ENCODE data around the gene CCDC174. TPM values are rescaled to one million over a fixed set of nuclear protein-coding genes. Genes with fewer than 3 reads are reported as not detected.

The CCDC174 gene
- total and polyA plus RNA-seq, 2 donors (not counting 1 experiment from before 2014, with no cell fraction given): 9.9 to 47.1 TPM

GRCh38 chr3:14700891-14701290 is 49.3 kb downstream of the CCDC174 start:
- TF ChIP-seq CTCF (IDR thresholded peaks at IDR 0.05) (no peak), EZH2 (IDR thresholded peaks at IDR 0.05; ENCODE audit: borderline replicate concordance, insufficient read depth, low read depth, low read length, poor library complexity, severe bottlenecking) (no peak)
- Mint-ChIP-seq H3K27ac (no peak overlapping the region), H3K4me3 (no peak overlapping the region), H3K4me1 (no peaks in the 10 kb centered on the region), H3K9me3 (ENCODE audit: insufficient read depth) (no peaks in the 10 kb centered on the region), H3K27me3 (no peaks in the 10 kb centered on the region)
- WGBS (ENCODE audit: insufficient coverage): 91% methylated on average over 3 of the region's 3 CpGs
- no peaks in the 10 kb centered on the region for H4K20me1 ChIP-seq (ENCODE audit: control insufficient read depth, insufficient read depth, low read length, poor library complexity, severe bottlenecking)
- H3K27me3 ChIP-seq (replicated peaks in 1 of 4; ENCODE audit: control extremely low read depth in 1 of 4, control insufficient read depth in 3 of 4, insufficient read depth in 4 of 4, low read length in 3 of 4): no peaks in the 10 kb centered on the region
- POLR2A ChIA-PET: no interaction called here
- H3K4me1 ChIP-seq (ENCODE audit: control insufficient read depth in 2 of 2, insufficient read depth in 2 of 2, low read length in 2 of 2): no peaks in the 10 kb centered on the region
- no peak overlapping the region for H3K4me2 ChIP-seq (replicated peaks; ENCODE audit: low read depth, low read length, poor library complexity, severe bottlenecking)
- H3K4me3 ChIP-seq (ENCODE audit: control extremely low read depth in 1 of 5, extremely low read depth in 1 of 5, insufficient read depth in 1 of 5, low read depth in 2 of 5, low read length in 4 of 5): no peak overlapping the region
- no peak overlapping the region for H3K27ac ChIP-seq (ENCODE audit: low read length in 2 of 2)
- intact Hi-C loops (cut with micrococcal nuclease): no loop called here
- CTCF ChIA-PET: no interaction called here
- peaks cover 0 to 2% (median 0%) of the 10 kb centered on the region in 3 donors for H3K9me3 ChIP-seq (ENCODE audit: control extremely low read depth in 1 of 3, control insufficient read depth in 2 of 3, insufficient read depth in 1 of 3, low read length in 2 of 3)
- no peaks in the 10 kb centered on the region for H3K79me2 ChIP-seq (ENCODE audit: control insufficient read depth, insufficient read depth, low read length)
- no peak overlapping the region for H2AFZ ChIP-seq (ENCODE audit: insufficient read depth, low read depth, low read length, poor library complexity, severe bottlenecking)
- DNase-seq (no peak), ATAC-seq (ENCODE audit: low read depth) (no peak)
- H3K9ac ChIP-seq (ENCODE audit: low read length): no peak overlapping the region
- no peaks in the 10 kb centered on the region for H3K36me3 ChIP-seq (replicated peaks in 1 of 2; ENCODE audit: control extremely low read depth in 1 of 2, control insufficient read depth in 1 of 2, extremely low read depth in 1 of 2, insufficient read depth in 2 of 2, low read length in 1 of 2)

- no peak overlapping the region for H2AFZ ChIP-seq (ENCODE audit: insufficient read depth, low read depth, low read length, poor library complexity, severe bottlenecking)
- 94% methylated on average over 4 of the region's 4 CpGs for WGBS (ENCODE audit: insufficient coverage)
- CTCF ChIA-PET: no interaction called here
- H3K4me3 Mint-ChIP-seq: no peak overlapping the region
- no peaks in the 10 kb centered on the region for H3K9me3 Mint-ChIP-seq (ENCODE audit: insufficient read depth)
- intact Hi-C loops (cut with micrococcal nuclease): no loop called here
- H3K27me3 ChIP-seq (replicated peaks in 1 of 4; ENCODE audit: control extremely low read depth in 1 of 4, control insufficient read depth in 3 of 4, insufficient read depth in 4 of 4, low read length in 3 of 4): no peaks in the 10 kb centered on the region
- POLR2A ChIA-PET: no interaction called here
- no peaks in the 10 kb centered on the region for H3K36me3 ChIP-seq (replicated peaks in 1 of 2; ENCODE audit: control extremely low read depth in 1 of 2, control insufficient read depth in 1 of 2, extremely low read depth in 1 of 2, insufficient read depth in 2 of 2, low read length in 1 of 2)
- H3K79me2 ChIP-seq (ENCODE audit: control insufficient read depth, insufficient read depth, low read length): no peaks in the 10 kb centered on the region
- no peak for DNase-seq
- H3K27me3 Mint-ChIP-seq: no peaks in the 10 kb centered on the region
- H3K9me3 ChIP-seq (ENCODE audit: control extremely low read depth in 1 of 3, control insufficient read depth in 2 of 3, insufficient read depth in 1 of 3, low read length in 2 of 3): peaks cover 0 to 2% (median 0%) of the 10 kb centered on the region in 3 donors
- H3K27ac Mint-ChIP-seq: no peak overlapping the region
- TF ChIP-seq EZH2 (IDR thresholded peaks at IDR 0.05; ENCODE audit: borderline replicate concordance, insufficient read depth, low read depth, low read length, poor library complexity, severe bottlenecking) (no peak), CTCF (IDR thresholded peaks at IDR 0.05) (no peak)
- no peaks in the 10 kb centered on the region for H3K4me1 ChIP-seq (ENCODE audit: control insufficient read depth in 2 of 2, insufficient read depth in 2 of 2, low read length in 2 of 2)
- no peak overlapping the region for H3K9ac ChIP-seq (ENCODE audit: low read length)
- no peak overlapping the region for H3K4me3 ChIP-seq (ENCODE audit: control extremely low read depth in 1 of 5, extremely low read depth in 1 of 5, insufficient read depth in 1 of 5, low read depth in 2 of 5, low read length in 4 of 5)
- no peaks in the 10 kb centered on the region for H4K20me1 ChIP-seq (ENCODE audit: control insufficient read depth, insufficient read depth, low read length, poor library complexity, severe bottlenecking)
- ATAC-seq (ENCODE audit: low read depth): no peak
- H3K27ac ChIP-seq (ENCODE audit: low read length in 2 of 2): no peak overlapping the region
- H3K4me1 Mint-ChIP-seq: no peaks in the 10 kb centered on the region
- H3K4me2 ChIP-seq (replicated peaks; ENCODE audit: low read depth, low read length, poor library complexity, severe bottlenecking): no peak overlapping the region
These were observed 50.1 kb downstream of the CCDC174 start for GRCh38 chr3:14701676-14702075.

Data from B cell (primary cell).